HG03039 (cell line): Measurements from ENCODE around the gene PRKAR2B.
"Not testable (repeated sequence)": the region's sequence is repeated elsewhere in the genome, so short reads cannot be mapped to it uniquely, and the experiment has no call there.

Experiments used
- ATAC-seq: cut with Tn5 transposase; IDR thresholded peaks from one replicate; pipeline ENCODE4 v1.9.1; 2021; ENCODE audit warnings: mild to moderate bottlenecking, moderate library complexity; ENCODE audit not compliant: unreplicated experiment

The PRKAR2B gene

GRCh38 chr7:107026166-107026565 is 18.3 kb upstream of the PRKAR2B start:
- no peak for ATAC-seq

DNA sequence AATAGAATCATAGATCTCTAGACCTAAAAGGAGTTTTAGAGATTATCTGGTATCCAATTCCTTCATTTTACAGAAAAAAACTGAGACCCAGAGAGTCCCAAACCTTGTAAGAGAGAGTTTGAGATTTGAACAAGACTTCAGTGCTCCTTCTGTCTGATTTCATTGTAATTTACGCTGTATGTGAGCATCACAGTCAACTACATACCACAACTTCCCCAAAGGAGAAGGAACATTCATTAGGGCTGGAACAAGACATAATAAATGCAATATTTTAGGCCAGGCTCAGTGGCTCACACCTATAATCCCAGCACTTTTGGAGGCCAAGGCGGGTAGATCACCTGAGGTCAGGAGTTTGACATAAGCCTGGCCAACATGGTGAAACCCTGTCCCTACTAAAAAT is 17.3 kb upstream of the PRKAR2B start:
- ATAC-seq, result no peak

DNA sequence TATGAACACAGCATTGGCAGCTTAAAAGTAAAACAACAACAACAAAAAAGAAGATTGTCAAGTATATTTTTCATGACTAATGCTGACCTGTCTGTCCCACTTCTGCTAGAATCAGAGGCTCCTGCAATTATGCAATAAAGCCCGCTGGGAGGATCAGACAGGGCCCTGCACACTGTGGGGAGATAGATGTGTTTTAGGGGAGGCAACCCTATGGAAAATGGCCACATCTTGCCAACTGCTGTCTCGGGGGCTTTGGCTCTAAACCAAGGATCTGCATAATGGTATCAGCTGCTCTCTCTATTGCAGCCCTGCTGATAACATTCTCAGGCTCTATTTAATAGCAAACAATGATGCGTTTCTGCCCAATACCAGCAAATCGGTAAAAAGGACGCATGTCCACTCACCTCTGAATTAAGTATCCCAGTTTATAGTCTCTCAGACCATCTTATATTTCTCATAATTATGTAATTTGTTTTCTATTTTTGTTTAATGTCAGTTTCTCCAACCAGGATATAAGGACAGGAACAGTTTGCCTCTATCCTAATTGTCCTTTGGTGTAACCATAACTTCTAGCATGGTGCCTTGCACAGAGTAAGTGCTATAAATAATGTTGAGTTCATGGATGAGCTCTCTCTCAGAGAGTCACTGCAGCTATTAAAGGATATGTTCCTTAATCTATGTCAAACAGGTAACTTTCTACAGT is 15.3 kb upstream of the PRKAR2B start:
- ATAC-seq, result no peak

DNA sequence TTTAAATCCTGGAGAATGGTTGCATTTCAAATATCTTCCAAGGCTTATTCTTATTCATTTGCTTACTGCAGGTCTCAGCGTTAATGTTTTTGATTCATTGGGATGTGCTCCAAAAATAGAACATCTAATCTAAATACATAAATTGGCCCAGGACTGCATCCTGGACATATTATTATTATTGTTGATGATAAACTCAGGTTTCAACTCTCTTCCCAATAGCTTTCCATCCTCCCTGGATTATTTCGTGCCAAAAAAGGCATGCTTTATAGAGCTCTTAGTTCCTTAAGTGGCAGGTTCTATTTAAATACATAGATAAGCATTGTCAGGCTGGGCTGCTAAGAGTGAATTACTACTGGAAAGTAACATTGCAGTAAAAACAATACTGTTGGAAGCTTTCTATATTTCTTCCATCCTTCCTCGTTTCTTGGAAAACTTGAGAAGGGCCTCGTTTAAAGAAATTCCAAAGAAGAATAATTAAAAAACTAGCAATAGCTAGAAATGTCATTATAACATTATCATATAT is 14.7 kb upstream of the PRKAR2B start:
- ATAC-seq, result no peak

DNA sequence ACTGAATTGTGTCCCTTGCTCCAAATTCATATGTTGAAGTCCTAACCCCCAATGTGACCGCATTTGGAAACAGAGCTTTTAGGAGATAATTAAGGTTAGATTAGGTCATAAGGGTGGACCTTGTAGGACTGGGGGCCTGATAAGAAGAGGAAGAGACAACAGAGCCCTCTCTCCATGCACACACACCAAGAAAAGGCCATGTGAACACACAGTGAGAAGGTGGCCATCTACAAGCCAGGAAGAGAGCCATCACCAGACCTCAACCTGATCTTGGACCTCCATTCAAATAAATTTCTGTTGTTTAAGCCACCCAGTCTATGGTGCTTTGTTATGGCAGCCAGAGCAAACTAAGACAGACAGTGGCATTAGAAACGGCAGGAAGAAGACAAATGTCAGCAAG is 12.5 kb upstream of the PRKAR2B start:
- ATAC-seq, result no peak

- ATAC-seq, result no peak
Observed at GRCh38 chr7:107032720-107033438, 11.6 kb upstream of the PRKAR2B start.

- ATAC-seq, result no peak
Observed at GRCh38 chr7:107034553-107034952, 10.0 kb upstream of the PRKAR2B start.

GRCh38 chr7:107035446-107035845 is 9.1 kb upstream of the PRKAR2B start:
- ATAC-seq, result no peak

- no peak for ATAC-seq
Observed at GRCh38 chr7:107036535-107036934, 8.0 kb upstream of the PRKAR2B start.

DNA sequence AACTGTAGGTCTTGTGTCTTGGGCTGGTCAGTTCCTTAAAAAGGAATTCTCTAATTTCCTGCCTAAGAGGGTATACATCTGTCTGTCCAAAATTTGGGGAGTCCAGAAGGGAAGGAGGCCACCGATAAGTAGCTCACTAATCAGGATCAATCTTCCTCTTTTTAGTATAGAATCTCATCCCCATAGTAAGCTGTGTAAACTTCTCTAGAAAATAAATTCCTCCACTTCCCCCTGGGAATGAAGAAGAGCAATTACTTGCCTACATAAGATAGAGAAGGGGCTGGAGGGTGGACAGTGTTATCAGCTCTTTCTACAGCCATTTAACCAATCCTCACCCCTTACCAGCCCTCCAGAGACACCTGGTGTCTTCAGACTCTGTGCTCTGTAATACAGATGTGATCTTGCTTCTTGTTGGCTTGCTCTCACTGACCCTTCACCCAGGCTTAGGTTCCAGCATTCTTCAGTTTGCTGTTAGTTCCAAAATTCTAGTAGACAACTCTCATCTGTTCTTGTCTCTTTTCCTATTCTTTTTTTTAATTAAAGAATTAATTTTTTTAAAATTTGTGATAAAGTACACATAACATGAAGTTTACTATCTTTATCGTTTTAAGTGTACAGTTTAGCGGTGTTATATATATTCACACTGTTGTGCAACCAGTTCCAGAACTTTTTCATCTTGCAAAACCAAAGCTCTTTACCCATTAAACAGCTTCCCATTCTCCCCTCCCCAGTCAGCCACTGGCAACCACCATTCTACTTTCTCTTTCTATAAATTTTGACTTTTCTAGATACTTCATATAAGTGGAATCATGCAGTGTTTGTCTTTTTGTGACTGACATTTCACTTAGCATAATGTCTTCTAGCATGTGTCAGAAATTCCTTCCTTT is 6.5 kb upstream of the PRKAR2B start:
- ATAC-seq, result no peak

GRCh38 chr7:107039199-107039900 is 5.2 kb upstream of the PRKAR2B start:
- ATAC-seq, result no peak

DNA sequence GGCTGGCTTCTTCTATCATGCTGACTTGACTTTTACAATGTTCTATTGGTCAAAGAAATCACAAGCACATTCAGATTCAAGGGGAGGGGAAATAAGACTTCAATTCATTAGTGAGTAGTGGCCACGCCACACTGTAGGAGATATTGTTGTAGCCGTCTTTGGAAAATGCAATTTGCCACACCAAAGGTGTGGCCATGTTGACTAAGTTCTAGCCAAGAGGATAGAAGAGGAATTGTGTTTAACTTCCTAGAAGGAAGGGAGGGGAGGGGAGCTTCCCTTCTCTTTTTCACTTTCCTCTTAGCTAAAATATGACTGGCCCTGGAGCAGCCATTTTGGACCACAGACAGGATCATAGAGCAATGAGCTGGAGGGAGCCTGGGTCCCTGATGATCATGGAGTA is 3.4 kb upstream of the PRKAR2B start:
- ATAC-seq, result no peak

GRCh38 chr7:107041764-107042163 is 2.7 kb upstream of the PRKAR2B start:
- not testable (repeated sequence) for ATAC-seq

DNA sequence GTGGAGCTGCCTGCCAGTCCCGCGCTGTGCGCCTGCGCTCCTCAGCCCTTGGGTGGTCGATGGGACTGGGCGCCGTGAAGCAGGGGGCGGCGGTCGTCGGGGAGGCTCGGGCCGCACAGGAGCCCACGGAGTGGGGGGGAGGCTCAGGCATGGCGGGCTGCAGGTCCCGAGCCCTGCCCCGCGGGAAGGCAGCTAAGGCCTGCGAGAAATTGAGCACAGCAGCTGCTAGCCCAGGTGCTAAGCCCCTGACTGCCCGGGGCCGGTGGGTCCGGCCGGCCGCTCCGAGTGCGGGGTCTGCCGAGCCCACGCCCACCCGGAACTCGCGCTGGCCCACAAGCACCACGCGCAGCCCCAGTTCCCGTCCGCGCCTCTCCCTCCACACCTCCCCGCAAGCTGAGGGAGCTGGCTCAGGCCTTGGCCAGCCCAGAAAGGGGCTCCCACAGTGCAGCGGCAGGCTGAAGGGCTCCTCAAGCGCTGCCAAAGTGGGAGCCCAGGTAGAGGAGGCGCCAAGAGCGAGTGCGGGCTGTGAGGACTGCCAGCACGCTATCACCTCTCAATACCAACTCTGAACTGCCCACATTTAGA is 2.1 kb upstream of the PRKAR2B start:
- ATAC-seq, result not testable (repeated sequence)

- no peak for ATAC-seq
Observed at GRCh38 chr7:107043491-107043890, 1.0 kb upstream of the PRKAR2B start.

- ATAC-seq, result no peak
Observed at GRCh38 chr7:107043921-107044346, 571 bp upstream of the PRKAR2B start.

DNA sequence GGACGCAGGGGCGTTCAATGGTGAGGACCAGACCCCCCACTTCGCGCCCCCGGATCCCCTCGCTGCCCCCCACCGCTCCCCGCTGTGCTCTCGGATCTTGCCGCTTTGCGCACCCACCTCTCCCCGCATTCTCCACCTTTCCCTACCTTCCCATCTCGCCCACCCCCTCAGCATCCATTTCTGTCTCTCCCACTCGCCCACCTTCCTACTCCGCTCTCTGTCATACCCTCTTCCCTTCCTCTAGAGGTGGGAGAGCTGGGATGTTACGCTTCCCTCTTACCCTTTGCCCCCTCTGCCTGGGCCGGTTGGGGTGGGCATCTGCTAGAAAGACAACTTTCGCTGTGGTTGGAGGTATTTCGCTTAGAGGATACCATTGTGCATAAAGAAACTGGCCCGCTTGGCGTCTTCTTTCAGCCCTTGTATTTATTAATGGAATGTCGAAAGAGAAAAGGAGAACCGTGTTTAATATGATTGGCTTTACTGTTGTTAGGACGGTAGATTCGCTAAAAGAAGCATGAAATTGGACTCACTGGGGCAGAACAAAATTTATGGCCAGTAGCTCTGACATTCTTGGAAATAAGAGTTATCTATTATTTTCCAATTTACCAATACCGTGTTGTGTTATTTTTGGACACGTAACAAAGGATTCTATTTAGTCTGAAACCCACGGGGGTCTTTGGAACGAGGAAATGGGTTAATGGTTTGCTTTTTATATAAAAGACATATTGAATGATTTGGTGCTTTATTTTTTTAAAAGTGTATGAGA is 873 bp downstream of the PRKAR2B start:
- no peak for ATAC-seq

- ATAC-seq, result no peak
Observed at GRCh38 chr7:107045980-107046379, 1.5 kb downstream of the PRKAR2B start.

GRCh38 chr7:107046491-107047259 is 2.2 kb downstream of the PRKAR2B start:
- ATAC-seq, result no peak
